A549 (cell line): ENCODE data around the gene ZNHIT6. TPM values are rescaled to one million over a fixed set of nuclear protein-coding genes. Genes with fewer than 3 reads are reported as not detected.
"Not testable (repeated sequence)": the region's sequence is repeated elsewhere in the genome, so short reads cannot be mapped to it uniquely, and the experiment has no call there.

ENCODE experiments used
- ATAC-seq, 2 experiments: fragments of 200-7000 bp in 1 of 2; fragments of >200 bp in 1 of 2; cut with Nextera tagmentation in 1 of 2; cut with Tn5 transposase in 1 of 2; 3 replicates each; pipeline versions ENCODE4 v1.8.0 to v1.9.1; 2018 to 2020; ENCODE audit warnings: mild to moderate bottlenecking in 1 of 2, moderate library complexity in 1 of 2
- CTCF ChIA-PET: fragments of 300-600 bp; sonication (Branson Sonifier 250); formaldehyde crosslinking; extraction: SDS; loops from one replicate; lab custom pipeline; 2021; ENCODE audit warnings: antibody characterized with exemption, inconsistent platforms; lab: Yijun Ruan, JAX
- POLR2A ChIA-PET: fragments of 350-600 bp; formaldehyde crosslinking; extraction: SDS; loops from one replicate; lab custom pipeline; 2021; ENCODE audit warnings: antibody characterized with exemption, inconsistent platforms; lab: Yijun Ruan, JAX
- DNase-seq, 2 experiments: peaks; one replicate each; pipeline versions ENCODE4 v3.0.0 to v3.0.0-alpha.2; 2011 to 2016; ENCODE audit warnings: low read depth in 1 of 2, low spot score in 1 of 2
- FAIRE-seq: peaks from 2 replicates; lab custom pipeline; 2011; peaks lifted over from hg19 to GRCh38; lab: Jason Lieb, UNC
- H3K27ac ChIP-seq, 2 experiments: fragments of >200 bp; sonication (Bioruptor Twin); formaldehyde crosslinking; 3 replicates each; pipeline ENCODE4 v1.5.1; 2016 to 2017
- H3K4me1 ChIP-seq: fragments of >200 bp; sonication (Bioruptor Twin); formaldehyde crosslinking; 3 replicates; pipeline ENCODE4 v1.6.1; 2016
- H3K4me2 ChIP-seq: fragments of >200 bp; sonication (Bioruptor Twin); formaldehyde crosslinking; 3 replicates; pipeline ENCODE4 v1.6.1; 2016
- H3K4me3 ChIP-seq: fragments of >200 bp; sonication (Bioruptor Twin); formaldehyde crosslinking; 3 replicates; pipeline ENCODE4 v1.5.1; 2016
- H3K9me3 ChIP-seq: fragments of >200 bp; sonication (Bioruptor Twin); formaldehyde crosslinking; 3 replicates; pipeline ENCODE4 v1.6.1; 2016
- BHLHE40 ChIP-seq: IDR thresholded peaks from 2 replicates; pipeline ENCODE4 v1.6.1; 2012; ENCODE audit warnings: low read depth, low read length, inconsistent platforms
- EP300 ChIP-seq, 2 experiments: fragments of >200 bp; sonication (Bioruptor Twin); formaldehyde crosslinking; IDR thresholded peaks; 2 replicates in 1 of 2; 3 replicates in 1 of 2; pipeline ENCODE4 v1.6.1; 2016 to 2017
- ESRRA ChIP-seq: fragments of 150-350 bp; IDR thresholded peaks from 2 replicates; pipeline ENCODE4 v1.6.1; 2014; ENCODE audit warnings: mild to moderate bottlenecking, low read length, borderline replicate concordance
- HDAC2 ChIP-seq: fragments of 200-600 bp; sonication (generic); IDR thresholded peaks from 2 replicates; pipeline ENCODE4 v1.6.1; 2016
- HEYL ChIP-seq: fragments of 250-450 bp; sonication (Bioruptor Pico); IDR thresholded peaks from 2 replicates; pipeline ENCODE4 v1.8.0; 2021; ENCODE audit warnings: mild to moderate bottlenecking, moderate library complexity
- KDM5A ChIP-seq: fragments of 200-600 bp; sonication (generic); IDR thresholded peaks from 2 replicates; pipeline ENCODE4 v1.6.1; 2016; ENCODE audit warnings: antibody characterized with exemption, mild to moderate bottlenecking
- MAZ ChIP-seq: fragments of 150-350 bp; IDR thresholded peaks from 2 replicates; pipeline ENCODE4 v1.6.1; 2014; ENCODE audit warnings: antibody characterized with exemption, low read depth, low read length, borderline replicate concordance
- MYC ChIP-seq: IDR thresholded peaks from 2 replicates; pipeline ENCODE4 v1.6.1; 2012; ENCODE audit warnings: mild to moderate bottlenecking, inconsistent platforms, low read length, improper control_type of control experiment, borderline replicate concordance
- NPAS2 ChIP-seq: fragments of 250-450 bp; sonication (Bioruptor Pico); IDR thresholded peaks from 2 replicates; pipeline ENCODE4 v1.8.0; 2022; ENCODE audit warnings: mild to moderate bottlenecking, moderate library complexity, borderline replicate concordance
- NR3C1 ChIP-seq: fragments of >200 bp; sonication (Bioruptor Twin); formaldehyde crosslinking; IDR thresholded peaks from 3 replicates; pipeline ENCODE4 v1.6.1; 2017
- TP53 ChIP-seq: fragments of 250-450 bp; sonication (Bioruptor Pico); IDR thresholded peaks from 2 replicates; pipeline ENCODE4 v1.5.0; 2021; ENCODE audit warnings: mild to moderate bottlenecking, moderate library complexity
- WGBS: methylation state at CpG from one replicate; pipeline ENCODE4 v1.1.6; 2017; ENCODE audit errors: missing lambda C conversion rate; 5-methylcytosine and 5-hydroxymethylcytosine counted together
- polyA plus RNA-seq, 4 experiments: library from polyadenylated mRNA; depleted of rRNA in 3 of 4; stranded (reverse); fragments of >200 nt; fragmentation: RNase III in 1 of 4; extraction: RNeasy Plus Mini Kit Qiagen cat#74134 plus additional on column Dnase treatment in 1 of 4; gene quantifications; 2 replicates in 3 of 4; 3 replicates in 1 of 4; pipeline ENCODE4 v1.2.3, GENCODE V29; 2011 to 2017
- TF ChIP-seq, protein P1 (sequence below): fragments of 150-350 bp; IDR thresholded peaks from 2 replicates; pipeline ENCODE4 v1.6.1; 2014; ENCODE audit warnings: low read depth, mild to moderate bottlenecking, low read length
- TF ChIP-seq, protein P2 (sequence below): IDR thresholded peaks from 2 replicates; pipeline ENCODE4 v1.6.1; 2012
- TF ChIP-seq, protein P3 (sequence below): fragments of 200-600 bp; sonication (generic); IDR thresholded peaks from 2 replicates; pipeline ENCODE4 v1.6.1; 2016; ENCODE audit warnings: antibody characterized with exemption, mild to moderate bottlenecking, moderate library complexity
- TF ChIP-seq, protein P4 (sequence below): fragments of 250-450 bp; sonication (Bioruptor Pico); IDR thresholded peaks from 2 replicates; pipeline ENCODE4 v1.5.0; 2021; ENCODE audit warnings: mild to moderate bottlenecking, moderate library complexity, borderline replicate concordance
- TF ChIP-seq, protein P5 (sequence below): IDR thresholded peaks from 2 replicates; pipeline ENCODE4 v1.6.1; 2012

Gene ZNHIT6
- polyA plus RNA-seq, 2 of the 4 experiments (the other 2 are of a cell fraction), result 20.3 to 31.4 TPM

DNA sequence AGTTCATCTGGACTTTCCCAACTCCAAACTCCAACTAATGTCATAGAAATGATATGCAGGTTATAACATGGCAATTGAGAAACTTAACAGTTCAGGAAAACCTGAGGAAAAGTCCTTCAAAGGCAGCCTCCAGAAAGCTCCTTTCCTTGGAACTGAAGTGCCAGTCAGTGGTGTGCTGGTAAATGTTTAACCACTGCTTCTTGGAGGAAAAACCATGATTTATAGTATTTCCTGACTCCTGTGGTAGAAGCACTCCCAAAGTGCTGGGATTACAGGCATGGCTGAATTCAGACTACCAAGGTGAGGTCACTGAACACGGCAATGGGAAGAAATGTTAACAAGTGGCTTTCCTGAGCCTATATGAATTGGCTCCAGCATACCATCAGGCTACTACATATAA is 26.7 kb upstream of the ZNHIT6 start:
- WGBS, result 35% methylated on average over 1 of the region's 1 CpG
- Histone ChIP-seq H3K4me3 (no peak overlapping the region), H3K9me3 (no peaks in the 10 kb centered on the region), H3K27ac (peak overlapping the region in 1 of 2 experiments; percentile 34; a peak in 1 of 6 replicates), H3K4me1 (0 out of 3 replicates have a peak, but pooled peaks cover 11% of the 10 kb centered on the region), H3K4me2 (peak overlapping the region; percentile 32)
- ChIA-PET CTCF (no interaction called here), POLR2A (no interaction called here)
- no peak for TF ChIP-seq ESRRA
- no peak for TF ChIP-seq NR3C1
- TF ChIP-seq MYC, result no peak
- TF ChIP-seq TP53, result no peak
- TF ChIP-seq, protein P1, sequence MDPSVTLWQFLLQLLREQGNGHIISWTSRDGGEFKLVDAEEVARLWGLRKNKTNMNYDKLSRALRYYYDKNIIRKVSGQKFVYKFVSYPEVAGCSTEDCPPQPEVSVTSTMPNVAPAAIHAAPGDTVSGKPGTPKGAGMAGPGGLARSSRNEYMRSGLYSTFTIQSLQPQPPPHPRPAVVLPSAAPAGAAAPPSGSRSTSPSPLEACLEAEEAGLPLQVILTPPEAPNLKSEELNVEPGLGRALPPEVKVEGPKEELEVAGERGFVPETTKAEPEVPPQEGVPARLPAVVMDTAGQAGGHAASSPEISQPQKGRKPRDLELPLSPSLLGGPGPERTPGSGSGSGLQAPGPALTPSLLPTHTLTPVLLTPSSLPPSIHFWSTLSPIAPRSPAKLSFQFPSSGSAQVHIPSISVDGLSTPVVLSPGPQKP, result no peak
- TF ChIP-seq NPAS2, result no peak
- TF ChIP-seq, protein P2, sequence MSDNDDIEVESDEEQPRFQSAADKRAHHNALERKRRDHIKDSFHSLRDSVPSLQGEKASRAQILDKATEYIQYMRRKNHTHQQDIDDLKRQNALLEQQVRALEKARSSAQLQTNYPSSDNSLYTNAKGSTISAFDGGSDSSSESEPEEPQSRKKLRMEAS, result no peak
- TF ChIP-seq BHLHE40, result no peak
- no peak for TF ChIP-seq HDAC2
- no peak for TF ChIP-seq KDM5A
- no peak for TF ChIP-seq MAZ
- TF ChIP-seq, protein P3, sequence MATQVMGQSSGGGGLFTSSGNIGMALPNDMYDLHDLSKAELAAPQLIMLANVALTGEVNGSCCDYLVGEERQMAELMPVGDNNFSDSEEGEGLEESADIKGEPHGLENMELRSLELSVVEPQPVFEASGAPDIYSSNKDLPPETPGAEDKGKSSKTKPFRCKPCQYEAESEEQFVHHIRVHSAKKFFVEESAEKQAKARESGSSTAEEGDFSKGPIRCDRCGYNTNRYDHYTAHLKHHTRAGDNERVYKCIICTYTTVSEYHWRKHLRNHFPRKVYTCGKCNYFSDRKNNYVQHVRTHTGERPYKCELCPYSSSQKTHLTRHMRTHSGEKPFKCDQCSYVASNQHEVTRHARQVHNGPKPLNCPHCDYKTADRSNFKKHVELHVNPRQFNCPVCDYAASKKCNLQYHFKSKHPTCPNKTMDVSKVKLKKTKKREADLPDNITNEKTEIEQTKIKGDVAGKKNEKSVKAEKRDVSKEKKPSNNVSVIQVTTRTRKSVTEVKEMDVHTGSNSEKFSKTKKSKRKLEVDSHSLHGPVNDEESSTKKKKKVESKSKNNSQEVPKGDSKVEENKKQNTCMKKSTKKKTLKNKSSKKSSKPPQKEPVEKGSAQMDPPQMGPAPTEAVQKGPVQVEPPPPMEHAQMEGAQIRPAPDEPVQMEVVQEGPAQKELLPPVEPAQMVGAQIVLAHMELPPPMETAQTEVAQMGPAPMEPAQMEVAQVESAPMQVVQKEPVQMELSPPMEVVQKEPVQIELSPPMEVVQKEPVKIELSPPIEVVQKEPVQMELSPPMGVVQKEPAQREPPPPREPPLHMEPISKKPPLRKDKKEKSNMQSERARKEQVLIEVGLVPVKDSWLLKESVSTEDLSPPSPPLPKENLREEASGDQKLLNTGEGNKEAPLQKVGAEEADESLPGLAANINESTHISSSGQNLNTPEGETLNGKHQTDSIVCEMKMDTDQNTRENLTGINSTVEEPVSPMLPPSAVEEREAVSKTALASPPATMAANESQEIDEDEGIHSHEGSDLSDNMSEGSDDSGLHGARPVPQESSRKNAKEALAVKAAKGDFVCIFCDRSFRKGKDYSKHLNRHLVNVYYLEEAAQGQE, result no peak
- DNase-seq (peak in 1 of 2 experiments; percentile 45), ATAC-seq (peak in 1 of 2 experiments; percentile 78; a peak in 3 of 6 replicates), FAIRE-seq (no peak)

DNA sequence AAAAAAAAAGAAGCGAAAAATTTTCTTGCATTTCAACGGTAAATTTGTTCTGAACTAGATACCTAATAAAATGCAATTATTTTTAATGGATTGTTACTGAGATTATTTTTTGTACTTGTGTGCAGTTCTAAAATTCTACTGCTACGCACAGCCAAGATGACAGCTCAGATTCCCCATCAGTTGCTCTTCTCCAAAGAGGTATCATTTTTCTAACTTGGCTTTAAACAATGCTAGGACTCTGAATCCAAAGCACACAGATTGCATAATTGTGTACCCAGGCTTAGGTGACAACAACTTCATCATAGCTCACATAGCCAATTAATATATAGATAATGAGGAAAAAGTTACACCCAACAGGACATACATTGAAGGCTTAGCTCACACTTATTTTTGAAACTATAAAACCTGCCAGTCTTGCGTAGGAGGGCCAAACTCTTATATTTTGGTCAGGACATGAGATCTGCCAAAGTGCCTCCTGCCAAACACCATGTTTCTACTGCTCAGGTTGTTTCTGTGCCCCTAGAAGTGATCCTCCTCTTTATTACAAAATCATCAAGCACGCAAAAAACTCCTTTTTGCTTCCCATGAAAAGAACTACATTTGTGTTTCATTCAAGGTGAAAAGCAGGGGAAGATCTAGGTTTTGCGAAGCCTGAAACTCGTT is 10.6 kb upstream of the ZNHIT6 start:
- FAIRE-seq, result no peak
- CTCF ChIA-PET, result interaction anchor here (0.8 to 2.9 kb wide), 2 partner anchors 10 to 35 kb away, joined by 3 to 11 read pairs; partner anchors contain the start of gene ZNHIT6

DNA sequence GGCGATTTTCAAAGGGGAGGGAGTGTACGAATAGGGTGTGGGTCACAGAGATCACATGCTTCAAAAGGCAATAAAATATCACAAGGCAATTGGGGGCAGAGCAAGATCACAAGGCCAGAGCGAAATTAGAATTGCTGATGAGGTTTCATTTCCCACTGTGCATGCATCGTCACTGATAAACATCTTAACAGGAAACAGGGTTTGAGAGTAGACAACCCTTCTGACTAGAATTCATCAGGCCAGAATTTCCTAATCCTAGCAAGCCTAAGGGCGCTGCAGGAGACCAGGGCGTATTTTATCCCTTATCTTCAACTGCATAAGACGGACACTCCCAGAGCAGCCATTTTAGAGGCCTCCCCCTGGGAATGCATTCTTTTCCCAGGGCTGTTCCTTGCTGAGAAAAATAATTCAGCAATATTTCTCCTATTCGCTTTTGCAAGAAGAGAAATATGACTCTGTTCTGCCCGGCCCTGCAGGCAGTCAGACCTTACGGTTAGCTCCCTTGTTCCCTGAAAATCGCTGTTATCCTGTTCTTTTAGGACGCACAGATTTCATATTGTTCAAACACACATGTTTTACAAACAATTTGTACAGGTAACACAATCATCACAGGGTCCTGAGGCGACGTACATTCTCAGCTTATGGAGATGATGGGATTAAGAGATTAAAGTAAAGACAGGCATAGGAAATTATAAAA is 6.3 kb upstream of the ZNHIT6 start:
- POLR2A ChIA-PET, H3K9me3 ChIP-seq, H3K4me2 ChIP-seq, DNase-seq, H3K4me1 ChIP-seq, H3K4me3 ChIP-seq, H3K27ac ChIP-seq, ATAC-seq, FAIRE-seq: not testable (repeated sequence)
- CTCF ChIA-PET, result interaction anchor here (0.6 kb wide), 1 partner anchor 19 kb away, joined by 5 read pairs; no protein-coding TSS in a partner anchor
- WGBS, result 72% methylated on average over 14 of the region's 14 CpGs

More for the DNA sequence above, 10.6 kb upstream of the ZNHIT6 start:
- Histone ChIP-seq H3K4me1 (no peaks in the 10 kb centered on the region), H3K27ac (no peak overlapping the region), H3K4me3 (no peak overlapping the region), H3K9me3 (peaks cover 8% of the 10 kb centered on the region; the same call in 2 of the 3 replicates), H3K4me2 (no peak overlapping the region)
- WGBS, result 84% methylated on average over 7 of the region's 7 CpGs
- POLR2A ChIA-PET, result no interaction called here
- DNase-seq (no peak), ATAC-seq (no peak)
- TF ChIP-seq MAZ, result no peak
- TF ChIP-seq, protein P4, sequence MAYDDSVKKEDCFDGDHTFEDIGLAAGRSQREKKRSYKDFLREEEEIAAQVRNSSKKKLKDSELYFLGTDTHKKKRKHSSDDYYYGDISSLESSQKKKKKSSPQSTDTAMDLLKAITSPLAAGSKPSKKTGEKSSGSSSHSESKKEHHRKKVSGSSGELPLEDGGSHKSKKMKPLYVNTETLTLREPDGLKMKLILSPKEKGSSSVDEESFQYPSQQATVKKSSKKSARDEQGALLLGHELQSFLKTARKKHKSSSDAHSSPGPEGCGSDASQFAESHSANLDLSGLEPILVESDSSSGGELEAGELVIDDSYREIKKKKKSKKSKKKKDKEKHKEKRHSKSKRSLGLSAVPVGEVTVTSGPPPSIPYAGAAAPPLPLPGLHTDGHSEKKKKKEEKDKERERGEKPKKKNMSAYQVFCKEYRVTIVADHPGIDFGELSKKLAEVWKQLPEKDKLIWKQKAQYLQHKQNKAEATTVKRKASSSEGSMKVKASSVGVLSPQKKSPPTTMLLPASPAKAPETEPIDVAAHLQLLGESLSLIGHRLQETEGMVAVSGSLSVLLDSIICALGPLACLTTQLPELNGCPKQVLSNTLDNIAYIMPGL (CRISPR knock-in tag), result no peak
- TF ChIP-seq HEYL, result no peak
- TF ChIP-seq MYC, result no peak
- TF ChIP-seq, protein P5, sequence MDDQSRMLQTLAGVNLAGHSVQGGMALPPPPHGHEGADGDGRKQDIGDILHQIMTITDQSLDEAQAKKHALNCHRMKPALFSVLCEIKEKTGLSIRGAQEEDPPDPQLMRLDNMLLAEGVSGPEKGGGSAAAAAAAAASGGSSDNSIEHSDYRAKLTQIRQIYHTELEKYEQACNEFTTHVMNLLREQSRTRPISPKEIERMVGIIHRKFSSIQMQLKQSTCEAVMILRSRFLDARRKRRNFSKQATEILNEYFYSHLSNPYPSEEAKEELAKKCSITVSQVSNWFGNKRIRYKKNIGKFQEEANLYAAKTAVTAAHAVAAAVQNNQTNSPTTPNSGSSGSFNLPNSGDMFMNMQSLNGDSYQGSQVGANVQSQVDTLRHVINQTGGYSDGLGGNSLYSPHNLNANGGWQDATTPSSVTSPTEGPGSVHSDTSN, result no peak
- TF ChIP-seq TP53, result no peak
- no peak for TF ChIP-seq EP300 (IDR thresholded peaks at IDR 0.05)
